ENCODE measurements around the gene SUMO4. TPM values are rescaled to one million over a fixed set of nuclear protein-coding genes. Genes with fewer than 3 reads are reported as not detected.

SUMO4 gene
- polyA plus RNA-seq, 3 donors = 0.22 to 0.29 (median 0.27) TPM

GRCh38 chr6:149421132-149421531, 21.1 kb downstream of the SUMO4 start:
- Mint-ChIP-seq H3K4me3 (no peak overlapping the region), H3K27me3 (ENCODE audit: low read depth in 3 of 3) (peaks cover 0 to 3% (median 0%) of the 10 kb centered on the region in 3 donors), H3K9me3 (no peaks in the 10 kb centered on the region), H3K27ac (no peak overlapping the region), H3K36me3 (no peaks in the 10 kb centered on the region), H3K4me1 (peaks cover 18% of the 10 kb centered on the region)
- no peaks in the 10 kb centered on the region for H3K79me2 ChIP-seq (ENCODE audit: insufficient read depth, low read length)
- no peaks in the 10 kb centered on the region for H4K20me1 ChIP-seq (ENCODE audit: insufficient read depth, low read length)
- intact Hi-C loops (cut with micrococcal nuclease) = loop anchor here in 1 of 2 donors (10.0 kb wide), 1 partner anchor 236 kb away; no protein-coding TSS in a partner anchor
- H3K27me3 ChIP-seq (ENCODE audit: control insufficient read depth in 2 of 2, insufficient read depth in 2 of 2, low read length in 2 of 2) = no peaks in the 10 kb centered on the region
- H3K9me3 ChIP-seq (replicated peaks in 1 of 2; ENCODE audit: control insufficient read depth in 1 of 2, insufficient read depth in 1 of 2, low read length in 2 of 2) = no peaks in the 10 kb centered on the region
- no CpG with 5 or more reads among the region's 5 CpGs for WGBS (ENCODE audit: insufficient coverage)
- no peak for TF ChIP-seq CTCF (IDR thresholded peaks at IDR 0.05)
- no peak for DNase-seq
- H3K4me2 ChIP-seq (replicated peaks; ENCODE audit: extremely low read depth, low read length, poor library complexity, severe bottlenecking) = no peak overlapping the region
- H3K9ac ChIP-seq (ENCODE audit: insufficient read depth, low read length, poor library complexity, severe bottlenecking) = no peak overlapping the region
- no peaks in the 10 kb centered on the region for H3K36me3 ChIP-seq (replicated peaks in 1 of 2; ENCODE audit: control insufficient read depth in 1 of 2, insufficient read depth in 2 of 2, low read length in 2 of 2)
- no peak overlapping the region for H2AFZ ChIP-seq (ENCODE audit: insufficient read depth, low read depth, low read length, poor library complexity, severe bottlenecking)
- H3K4me1 ChIP-seq (ENCODE audit: control insufficient read depth in 1 of 2, insufficient read depth in 2 of 2, low read length in 2 of 2) = peaks cover 0 to 10% of the 10 kb centered on the region in 2 donors
- H3K27ac ChIP-seq (ENCODE audit: low read depth in 1 of 2, low read length in 2 of 2) = no peak overlapping the region
- no peak overlapping the region for H3K4me3 ChIP-seq (replicated peaks in 1 of 3; ENCODE audit: low read depth in 2 of 3, low read length in 3 of 3)

GRCh38 chr6:149422581-149422980, 22.5 kb downstream of the SUMO4 start:
- no peak for DNase-seq

More at GRCh38 chr6:149422581-149422980, 22.5 kb downstream of the SUMO4 start:
- Histone ChIP-seq H2AFZ (ENCODE audit: insufficient read depth, low read depth, low read length, poor library complexity, severe bottlenecking) (no peak overlapping the region), H3K4me2 (replicated peaks; ENCODE audit: extremely low read depth, low read length, poor library complexity, severe bottlenecking) (no peak overlapping the region), H3K9ac (ENCODE audit: insufficient read depth, low read length, poor library complexity, severe bottlenecking) (no peak overlapping the region), H3K27ac (ENCODE audit: low read depth in 1 of 2, low read length in 2 of 2) (no peak overlapping the region), H3K27me3 (ENCODE audit: control insufficient read depth in 2 of 2, insufficient read depth in 2 of 2, low read length in 2 of 2) (no peaks in the 10 kb centered on the region), H3K4me3 (replicated peaks in 1 of 3; ENCODE audit: low read depth in 2 of 3, low read length in 3 of 3) (no peak overlapping the region), H3K79me2 (ENCODE audit: insufficient read depth, low read length) (no peaks in the 10 kb centered on the region), H3K4me1 (ENCODE audit: control insufficient read depth in 1 of 2, insufficient read depth in 2 of 2, low read length in 2 of 2) (peaks cover 0 to 10% of the 10 kb centered on the region in 2 donors), H3K9me3 (replicated peaks in 1 of 2; ENCODE audit: control insufficient read depth in 1 of 2, insufficient read depth in 1 of 2, low read length in 2 of 2) (no peaks in the 10 kb centered on the region), H3K36me3 (replicated peaks in 1 of 2; ENCODE audit: control insufficient read depth in 1 of 2, insufficient read depth in 2 of 2, low read length in 2 of 2) (no peaks in the 10 kb centered on the region), H4K20me1 (ENCODE audit: insufficient read depth, low read length) (no peaks in the 10 kb centered on the region)
- WGBS (ENCODE audit: insufficient coverage) = 100% methylated on average over 2 of the region's 4 CpGs
- Mint-ChIP-seq H3K4me1 (peaks cover 18% of the 10 kb centered on the region), H3K4me3 (no peak overlapping the region), H3K9me3 (no peaks in the 10 kb centered on the region), H3K36me3 (no peaks in the 10 kb centered on the region), H3K27me3 (ENCODE audit: low read depth in 3 of 3) (peaks cover 0 to 2% (median 2%) of the 10 kb centered on the region in 3 donors), H3K27ac (peak overlapping the region in 1 of 7 donors; percentile 68)
- intact Hi-C loops (cut with micrococcal nuclease) = loop anchor here in 1 of 2 donors (10.0 kb wide), 1 partner anchor 238 kb away; no protein-coding TSS in a partner anchor
- TF ChIP-seq CTCF (IDR thresholded peaks at IDR 0.05) = no peak

Data from CD14-positive monocyte (primary cell).